HG03565 (cell line): ENCODE results near the gene ZNF366.

Experiments used
- ATAC-seq: cut with Tn5 transposase; IDR thresholded peaks from one replicate; pipeline ENCODE4 v1.9.1; 2021; ENCODE audit warnings: mild to moderate bottlenecking, moderate library complexity; ENCODE audit not compliant: unreplicated experiment

ZNF366 gene

GRCh38 chr5:72523960-72524582 lies 16.9 kb upstream of the ZNF366 start:
- no peak for ATAC-seq

- ATAC-seq = no peak
Observed at GRCh38 chr5:72522607-72523006, 15.4 kb upstream of the ZNF366 start.

- no peak for ATAC-seq
Observed at GRCh38 chr5:72519111-72519510, 11.9 kb upstream of the ZNF366 start.

- ATAC-seq = no peak
Observed at GRCh38 chr5:72518001-72518683, 10.9 kb upstream of the ZNF366 start.

- no peak for ATAC-seq
Observed at GRCh38 chr5:72516916-72517315, 9.7 kb upstream of the ZNF366 start.

GRCh38 chr5:72515211-72515610 lies 8.0 kb upstream of the ZNF366 start:
- no peak for ATAC-seq

GRCh38 chr5:72512593-72512860 lies 5.3 kb upstream of the ZNF366 start:
- no peak for ATAC-seq

- ATAC-seq = no peak
Observed at GRCh38 chr5:72511774-72512592, 4.8 kb upstream of the ZNF366 start.

GRCh38 chr5:72511366-72511765 lies 4.2 kb upstream of the ZNF366 start:
- no peak for ATAC-seq

GRCh38 chr5:72510610-72511181 lies 3.5 kb upstream of the ZNF366 start:
- no peak for ATAC-seq

GRCh38 chr5:72509401-72509800 lies 2.2 kb upstream of the ZNF366 start:
- ATAC-seq = no peak

- peak; percentile 90 for ATAC-seq
Observed at GRCh38 chr5:72508241-72509170, 1.3 kb upstream of the ZNF366 start.

- ATAC-seq = no peak
Observed at GRCh38 chr5:72507907-72508238, 663 bp upstream of the ZNF366 start.

- ATAC-seq = no peak
Observed at GRCh38 chr5:72506158-72506549, 1.1 kb downstream of the ZNF366 start.

GRCh38 chr5:72505539-72506157 lies 1.6 kb downstream of the ZNF366 start:
- no peak for ATAC-seq

- ATAC-seq = no peak
Observed at GRCh38 chr5:72505016-72505415, 2.2 kb downstream of the ZNF366 start.

- no peak for ATAC-seq
Observed at GRCh38 chr5:72503888-72504491, 3.2 kb downstream of the ZNF366 start.

GRCh38 chr5:72501488-72501887 lies 5.7 kb downstream of the ZNF366 start:
- no peak for ATAC-seq

- ATAC-seq = no peak
Observed at GRCh38 chr5:72499730-72500129, 7.5 kb downstream of the ZNF366 start.

- no peak for ATAC-seq
Observed at GRCh38 chr5:72499090-72499489, 8.1 kb downstream of the ZNF366 start.
